H9 (cell line): ENCODE results near the gene RBPJ. TPM values are rescaled to one million over a fixed set of nuclear protein-coding genes. Genes with fewer than 3 reads are reported as not detected.

Source experiments
- DNase-seq: peaks from one replicate; pipeline ENCODE4 v3.0.0-alpha.2; 2017
- H2AFZ ChIP-seq: one replicate; pipeline ENCODE4 v1.6.1; 2013; ENCODE audit warnings: mild to moderate bottlenecking, low read length, control low read depth, moderate library complexity
- H2AK5ac ChIP-seq: 2 replicates; pipeline ENCODE4 v1.6.1; 2013; ENCODE audit warnings: low read length, control low read depth, mixed read lengths; ENCODE audit not compliant: insufficient read length
- H2BK120ac ChIP-seq: one replicate; pipeline ENCODE4 v1.6.1; 2013; ENCODE audit warnings: low read depth, mild to moderate bottlenecking, low read length, control low read depth, inconsistent platforms; ENCODE audit not compliant: poor library complexity, severe bottlenecking
- H2BK12ac ChIP-seq: 2 replicates; pipeline ENCODE4 v1.6.1; 2013; ENCODE audit warnings: low read length, control low read depth, mixed read lengths, low read depth; ENCODE audit not compliant: insufficient read length
- H2BK15ac ChIP-seq: 2 replicates; pipeline ENCODE4 v1.6.1; 2013; ENCODE audit warnings: low read depth, low read length, control low read depth
- H2BK20ac ChIP-seq: one replicate; pipeline ENCODE4 v1.6.1; 2013; ENCODE audit warnings: low read depth, mild to moderate bottlenecking, low read length, control low read depth, inconsistent platforms; ENCODE audit not compliant: poor library complexity, severe bottlenecking
- H2BK5ac ChIP-seq: 2 replicates; pipeline ENCODE4 v1.6.1; 2013; ENCODE audit warnings: low read length, control low read depth, mixed read lengths; ENCODE audit not compliant: insufficient read length
- H3K14ac ChIP-seq: 2 replicates; pipeline ENCODE4 v1.6.1; 2013; ENCODE audit warnings: low read length, control low read depth; ENCODE audit not compliant: insufficient read depth
- H3K18ac ChIP-seq: 2 replicates; pipeline ENCODE4 v1.6.1; 2013; ENCODE audit warnings: low read depth, mild to moderate bottlenecking, mixed read lengths, low read length, control low read depth; ENCODE audit not compliant: insufficient read length
- H3K23ac ChIP-seq: 2 replicates; pipeline ENCODE4 v1.6.1; 2013; ENCODE audit warnings: low read length, control low read depth, mixed read lengths, low read depth; ENCODE audit not compliant: insufficient read length
- H3K23me2 ChIP-seq: 2 replicates; pipeline ENCODE4 v1.6.1; 2013; ENCODE audit warnings: low read depth, mild to moderate bottlenecking, mixed read lengths, low read length, control low read depth; ENCODE audit not compliant: insufficient read length, poor library complexity, severe bottlenecking
- H3K27ac ChIP-seq: 2 replicates; pipeline ENCODE4 v1.5.1; 2013; ENCODE audit warnings: low read length, control low read depth, mixed read lengths, low read depth; ENCODE audit not compliant: insufficient read length
- H3K27me3 ChIP-seq: 2 replicates; pipeline ENCODE4 v1.6.1; 2013; ENCODE audit warnings: low read length, control low read depth, inconsistent platforms; ENCODE audit not compliant: insufficient read depth
- H3K4ac ChIP-seq: 2 replicates; pipeline ENCODE4 v1.6.1; 2013; ENCODE audit warnings: low read depth, mild to moderate bottlenecking, control low read depth, inconsistent platforms, low read length, moderate library complexity
- H3K4me1 ChIP-seq: 2 replicates; pipeline ENCODE4 v1.6.1; 2013; ENCODE audit warnings: low read length, control low read depth, inconsistent platforms; ENCODE audit not compliant: insufficient read depth
- H3K4me2 ChIP-seq: 2 replicates; pipeline ENCODE4 v1.6.1; 2013; ENCODE audit warnings: low read length, control low read depth, mixed read lengths; ENCODE audit not compliant: insufficient read length, insufficient read depth
- H3K56ac ChIP-seq: 2 replicates; pipeline ENCODE4 v1.6.1; 2013; ENCODE audit warnings: low read depth, mild to moderate bottlenecking, mixed read lengths, low read length, control low read depth; ENCODE audit not compliant: insufficient read length
- H3K79me1 ChIP-seq: 2 replicates; pipeline ENCODE4 v1.6.1; 2013; ENCODE audit warnings: low read depth, mild to moderate bottlenecking, moderate library complexity, low read length, control low read depth, inconsistent platforms; ENCODE audit not compliant: insufficient read depth, poor library complexity, severe bottlenecking
- H3K79me2 ChIP-seq: 2 replicates; pipeline ENCODE4 v1.6.1; 2013; ENCODE audit warnings: low read length, control low read depth, inconsistent platforms; ENCODE audit not compliant: insufficient read depth
- H3K9ac ChIP-seq: 2 replicates; pipeline ENCODE4 v1.6.1; 2013; ENCODE audit warnings: low read length, control low read depth, mixed read lengths; ENCODE audit not compliant: insufficient read length; ENCODE audit errors: extremely low read depth
- H3K9me3 ChIP-seq: one replicate; pipeline ENCODE4 v1.6.1; 2013; ENCODE audit warnings: low read depth, low read length, inconsistent platforms; ENCODE audit not compliant: control insufficient read depth
- H3T11ph ChIP-seq: one replicate; pipeline ENCODE4 v1.6.1; 2013; ENCODE audit warnings: mild to moderate bottlenecking, low read length, control low read depth, inconsistent platforms
- H4K20me1 ChIP-seq: one replicate; pipeline ENCODE4 v1.6.1; 2013; ENCODE audit not compliant: control insufficient read depth, insufficient read length, insufficient read depth
- H4K5ac ChIP-seq: 2 replicates; pipeline ENCODE4 v1.6.1; 2013; ENCODE audit warnings: low read depth, mild to moderate bottlenecking, mixed read lengths, low read length, control low read depth; ENCODE audit not compliant: insufficient read length
- H4K8ac ChIP-seq: replicated peaks from 2 replicates; pipeline ENCODE4 v1.6.1; 2013; ENCODE audit warnings: low read length, control low read depth, mixed read lengths, low read depth; ENCODE audit not compliant: insufficient read length
- H4K91ac ChIP-seq: 2 replicates; pipeline ENCODE4 v1.6.1; 2013; ENCODE audit warnings: low read depth, mild to moderate bottlenecking, moderate library complexity, mixed read lengths, low read length, control low read depth; ENCODE audit not compliant: insufficient read length
- H3K27ac Mint-ChIP-seq, 3 experiments: 2 replicates in 2 of 3; 3 replicates in 1 of 3; pipeline ENCODE4 v1.8.0; 2020 to 2021; ENCODE audit warnings: mixed read lengths in 3 of 3, mild to moderate bottlenecking in 1 of 3, moderate library complexity in 1 of 3
- H3K27me3 Mint-ChIP-seq: 2 replicates; pipeline ENCODE4 v1.8.0; 2021; ENCODE audit warnings: low read depth, mild to moderate bottlenecking, moderate library complexity, mixed read lengths
- H3K36me3 Mint-ChIP-seq, 3 experiments: 2 replicates in 2 of 3; 3 replicates in 1 of 3; pipeline ENCODE4 v1.8.0; 2020 to 2021; ENCODE audit warnings: low read depth in 3 of 3, mixed read lengths in 3 of 3; ENCODE audit not compliant: insufficient read depth in 1 of 3
- H3K4me1 Mint-ChIP-seq, 2 experiments: 2 replicates each; pipeline ENCODE4 v1.8.0; 2020; ENCODE audit warnings: mixed read lengths in 2 of 2
- H3K4me3 Mint-ChIP-seq, 2 experiments: 2 replicates in 1 of 2; 3 replicates in 1 of 2; pipeline ENCODE4 v1.8.0; 2020 to 2021; ENCODE audit warnings: mild to moderate bottlenecking in 2 of 2, mixed read lengths in 2 of 2, moderate library complexity in 1 of 2
- H3K9me3 Mint-ChIP-seq, 2 experiments: 2 replicates in 1 of 2; 3 replicates in 1 of 2; pipeline ENCODE4 v1.8.0; 2020; ENCODE audit warnings: mild to moderate bottlenecking in 2 of 2, mixed read lengths in 2 of 2, moderate library complexity in 1 of 2
- CTCF ChIP-seq: fragments of 200-600 bp; sonication (generic); conservative IDR thresholded peaks from 3 replicates; pipeline ENCODE4 v1.8.0; 2021; ENCODE audit warnings: antibody characterized with exemption, mild to moderate bottlenecking
- WGBS: extraction: QIAGEN DNeasy Blood & Tissue Kit; methylation state at CpG from one replicate; pipeline ENCODE4 v1.1.7; 2013; ENCODE audit warnings: missing lambda C conversion rate, low lambda C conversion rate, mixed read lengths; ENCODE audit not compliant: insufficient read length; ENCODE audit errors: extremely low coverage; 5-methylcytosine and 5-hydroxymethylcytosine counted together
- total RNA-seq: library from RNA; stranded (reverse); gene quantifications from 2 replicates; pipeline ENCODE4 v1.2.1, GENCODE V29; 2021

The RBPJ gene
- total RNA-seq, 1 experiment from 2014 or later = 166 TPM

- Histone ChIP-seq H3K23ac (no peak overlapping the region), H3K9ac (no peak overlapping the region), H3K4me1 (no peaks in the 10 kb centered on the region; the same call in 1 of the 2 replicates), H2BK15ac (no peak overlapping the region), H3K9me3 (no peaks in the 10 kb centered on the region), H3T11ph (no peak overlapping the region), H3K14ac (no peak overlapping the region), H3K4ac (no peak overlapping the region), H3K18ac (no peak overlapping the region), H3K4me2 (no peak overlapping the region), H3K56ac (no peak overlapping the region), H3K27me3 (no peaks in the 10 kb centered on the region), H3K27ac (no peak overlapping the region), H2AK5ac (no peak overlapping the region), H4K5ac (no peak overlapping the region), H2BK120ac (no peak overlapping the region), H3K23me2 (no peaks in the 10 kb centered on the region), H3K79me1 (no peaks in the 10 kb centered on the region), H2BK5ac (no peak overlapping the region), H2AFZ (no peak overlapping the region), H3K79me2 (no peaks in the 10 kb centered on the region), H2BK20ac (no peak overlapping the region), H4K8ac (no peak overlapping the region), H4K91ac (no peak overlapping the region), H4K20me1 (no peaks in the 10 kb centered on the region), H2BK12ac (no peak overlapping the region)
- DNase-seq = no peak
- H3K4me3 Mint-ChIP-seq = no peak overlapping the region
- H3K27ac Mint-ChIP-seq = no peak overlapping the region; a peak in 1 of 7 replicates
- H3K9me3 Mint-ChIP-seq = no peaks in the 10 kb centered on the region; a peak in 1 of 5 replicates
- H3K36me3 Mint-ChIP-seq = no peaks in the 10 kb centered on the region
- WGBS = no CpG with 5 or more reads among the region's 5 CpGs
- H3K27me3 Mint-ChIP-seq = no peaks in the 10 kb centered on the region; the same call in none of the 2 replicates
- peaks cover 0 to 4% of the 10 kb centered on the region in 2 experiments; a peak in 1 of 4 replicates for H3K4me1 Mint-ChIP-seq
- TF ChIP-seq CTCF = no peak
These were observed 155.7 kb downstream of the RBPJ start for GRCh38 chr4:26476545-26476944.
